Measurements from ENCODE around the gene CFAP97D2.

The CFAP97D2 gene

DNA sequence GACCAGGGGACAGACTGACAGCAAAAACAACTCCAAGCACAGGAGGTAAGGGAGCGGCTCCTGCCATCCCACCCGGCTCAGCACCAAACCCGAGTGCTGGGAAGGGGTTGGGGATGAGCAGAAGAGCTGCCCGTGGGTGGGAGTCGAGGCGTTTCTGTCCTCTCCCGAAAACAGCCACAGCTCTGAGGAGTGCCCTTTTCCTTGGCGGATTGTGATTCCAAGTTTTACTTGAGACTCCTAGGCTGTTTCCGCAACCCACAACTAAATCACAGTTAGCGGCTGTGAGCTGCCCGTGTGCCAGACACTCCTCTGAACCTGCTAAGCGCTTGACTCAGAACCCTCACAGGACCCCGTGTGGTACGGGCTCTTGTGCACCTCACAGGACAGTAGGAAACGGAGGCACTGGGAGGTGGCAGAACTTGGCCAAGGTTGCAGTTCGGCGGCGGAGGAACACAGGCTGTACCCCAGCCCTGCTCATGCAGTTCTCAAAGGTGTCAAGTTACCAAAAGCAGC is 21.4 kb downstream of the CFAP97D2 start:
- no peak for DNase-seq

DNA sequence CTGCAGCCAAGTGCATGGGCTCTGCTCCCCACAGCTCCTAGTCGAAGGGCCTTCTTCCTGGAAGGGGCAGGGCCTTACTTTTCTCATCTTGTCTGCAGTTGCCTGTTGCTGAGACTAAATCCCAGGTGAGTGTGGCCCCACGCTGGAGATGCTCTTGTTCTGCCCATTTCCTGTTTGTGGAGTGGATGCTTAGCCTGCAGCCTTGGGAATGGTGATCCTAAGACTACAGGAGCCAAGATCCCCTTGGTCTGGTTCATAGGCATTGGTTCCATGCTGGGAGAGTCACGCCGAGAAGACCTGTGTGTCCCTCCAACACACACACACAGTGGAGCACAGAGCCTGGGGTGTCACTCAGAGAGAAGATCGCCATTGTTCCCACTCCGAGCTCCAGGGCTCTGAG is 23.5 kb downstream of the CFAP97D2 start:
- no peak for DNase-seq

DNA sequence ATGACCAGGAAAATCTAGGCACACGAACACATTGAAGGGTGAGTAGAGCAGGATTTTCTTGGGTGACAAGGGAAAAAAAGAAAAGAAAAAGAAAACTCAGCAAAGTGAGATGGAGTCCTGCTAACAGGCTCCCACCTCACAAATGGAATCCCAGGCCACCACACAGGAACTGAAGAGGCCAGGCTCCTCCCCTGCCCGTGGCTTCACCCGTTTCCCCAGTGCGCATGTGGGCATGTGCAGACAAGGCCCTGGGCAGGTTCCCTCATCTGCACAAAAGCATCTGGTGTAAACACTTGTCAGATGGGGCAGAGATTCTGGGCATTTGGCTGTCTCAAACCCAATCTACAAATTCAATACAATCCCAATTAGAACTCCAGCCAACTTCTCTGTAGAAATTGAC is 24.5 kb downstream of the CFAP97D2 start:
- no peak for DNase-seq

DNA sequence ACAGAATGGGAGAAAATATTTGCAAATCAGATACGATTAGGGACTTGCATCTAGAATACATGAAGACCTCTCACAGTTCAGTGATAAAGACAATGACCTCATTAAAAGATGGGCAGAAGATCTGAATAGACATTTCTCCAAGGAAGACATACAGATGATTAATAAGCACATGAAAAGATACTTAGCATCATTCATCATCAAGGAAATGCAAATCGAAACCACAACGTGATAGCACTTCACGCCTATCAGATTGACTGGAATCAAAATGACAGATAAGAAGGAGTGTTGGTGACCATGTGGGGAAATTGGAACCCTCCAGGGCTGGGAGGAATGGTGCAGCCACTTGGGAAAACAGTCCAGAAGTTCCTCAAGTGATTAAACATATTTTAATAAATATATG is 25.8 kb downstream of the CFAP97D2 start:
- DNase-seq, result no peak

GRCh38 chr13:114208134-114208533 is 29.1 kb downstream of the CFAP97D2 start:
- DNase-seq, result no peak

- peak; percentile 79 for DNase-seq
These were observed 32.5 kb downstream of the CFAP97D2 start for GRCh38 chr13:114211446-114212157.

DNA sequence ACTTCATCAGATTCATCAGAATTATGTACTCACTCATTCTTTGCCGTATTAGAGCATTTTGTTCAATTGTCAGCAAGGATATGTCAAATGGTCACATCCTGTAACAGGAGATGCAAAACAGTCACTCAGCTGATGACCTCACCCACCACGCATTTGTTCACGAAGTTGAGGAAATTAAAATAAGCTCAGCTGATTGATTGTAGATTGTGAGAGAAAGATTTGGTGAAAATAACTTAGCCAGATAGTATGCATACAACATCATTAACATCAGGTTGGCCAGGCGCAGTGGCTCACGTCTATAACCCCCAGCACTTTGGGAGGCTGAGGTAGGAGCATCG is 33.1 kb downstream of the CFAP97D2 start:
- peak; percentile 69 for DNase-seq

DNA sequence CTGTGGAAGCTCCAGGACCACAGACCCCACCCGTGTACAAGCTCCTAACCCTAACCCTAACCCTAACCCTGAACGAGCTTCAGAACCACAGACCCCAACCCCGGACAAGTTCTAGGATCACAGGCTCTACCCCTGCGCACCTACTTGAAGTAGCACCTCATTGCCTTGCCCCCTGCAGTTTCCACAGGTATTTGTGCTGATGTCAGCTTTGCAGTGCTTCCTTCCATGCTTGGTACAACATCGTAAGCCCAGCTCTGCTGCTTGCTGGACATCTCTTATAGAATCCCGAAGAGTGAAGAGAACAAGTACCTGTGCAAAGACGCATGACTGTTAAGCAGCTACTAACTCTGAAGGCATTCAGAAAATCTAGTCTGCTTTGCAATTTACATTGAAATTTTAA is 34.9 kb downstream of the CFAP97D2 start:
- no peak for DNase-seq

DNA sequence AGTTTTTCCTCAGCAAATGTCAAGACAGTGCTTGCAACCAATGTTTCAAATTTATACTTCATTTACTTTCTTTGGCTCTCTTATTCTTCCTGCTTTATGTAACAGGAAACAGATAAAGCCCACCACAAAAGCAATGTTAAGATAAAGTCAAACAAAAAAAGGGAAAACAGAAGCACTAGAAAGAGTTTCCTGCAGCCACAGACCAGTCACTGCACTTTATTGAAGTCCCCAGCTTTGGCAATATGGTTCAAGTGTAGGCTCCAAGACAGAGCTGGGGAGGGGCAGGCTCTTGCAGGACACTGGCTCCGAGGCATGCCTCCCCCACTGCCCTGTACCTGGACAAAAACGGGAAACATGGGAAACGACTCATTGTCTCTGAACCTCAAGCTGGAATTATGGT is 40.3 kb downstream of the CFAP97D2 start:
- DNase-seq, result no peak

GRCh38 chr13:114222461-114222968 is 43.5 kb downstream of the CFAP97D2 start:
- no peak for DNase-seq

GRCh38 chr13:114224201-114224600 is 45.1 kb downstream of the CFAP97D2 start:
- DNase-seq, result no peak

GRCh38 chr13:114225610-114226009 is 46.6 kb downstream of the CFAP97D2 start:
- no peak for DNase-seq

GRCh38 chr13:114226088-114226487 is 47.0 kb downstream of the CFAP97D2 start:
- DNase-seq, result no peak

DNA sequence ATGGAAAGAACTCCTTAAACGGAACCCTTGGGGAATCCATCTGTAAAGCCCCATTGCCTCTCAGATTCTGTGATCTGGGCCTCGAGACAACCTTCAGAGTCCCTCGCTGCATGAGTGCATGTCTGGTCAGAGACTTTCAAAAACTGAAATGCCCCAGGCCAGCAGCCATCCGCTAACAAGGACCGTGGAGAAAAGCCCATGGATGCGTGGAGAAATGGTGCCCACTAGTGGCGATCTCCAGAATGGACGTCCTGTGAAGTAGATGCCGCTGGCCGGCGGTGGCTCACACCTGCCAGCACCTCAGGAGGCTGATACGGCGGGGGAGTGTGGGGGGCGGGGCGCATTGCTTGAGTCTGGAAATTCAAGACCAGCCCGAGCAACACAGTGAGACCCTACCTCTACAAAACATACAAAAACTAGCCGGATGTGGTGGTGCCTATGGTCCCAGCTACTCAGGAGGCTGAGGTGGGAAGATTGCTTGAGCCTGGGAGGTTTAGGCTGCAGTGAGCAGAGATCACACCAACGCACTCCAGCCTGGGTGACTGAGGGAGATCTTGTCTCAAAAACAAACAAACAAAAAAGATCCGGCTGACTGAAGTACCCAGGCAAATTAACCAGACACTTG is 47.8 kb downstream of the CFAP97D2 start:
- peak; percentile 98 for DNase-seq

DNA sequence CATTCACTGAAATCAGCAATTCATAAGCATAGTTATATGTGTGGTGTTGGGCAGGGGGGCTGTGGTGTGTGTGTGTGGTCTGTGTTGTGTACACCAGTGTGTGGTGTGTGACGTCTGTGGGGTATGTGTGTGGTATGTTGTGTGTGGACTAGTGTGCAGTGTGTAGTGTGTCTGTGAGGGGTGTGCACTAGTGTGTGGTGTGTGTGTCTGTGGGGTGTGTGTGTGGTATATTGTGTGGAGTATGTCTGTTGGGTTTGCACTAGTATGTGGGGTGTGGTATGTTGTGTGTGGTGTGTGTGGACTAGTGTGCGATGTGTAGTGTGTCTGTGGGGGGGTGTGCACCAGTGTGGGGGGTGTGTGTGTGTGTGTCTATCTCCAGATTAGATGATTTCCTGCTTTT is 48.5 kb downstream of the CFAP97D2 start:
- DNase-seq, result no peak

DNA sequence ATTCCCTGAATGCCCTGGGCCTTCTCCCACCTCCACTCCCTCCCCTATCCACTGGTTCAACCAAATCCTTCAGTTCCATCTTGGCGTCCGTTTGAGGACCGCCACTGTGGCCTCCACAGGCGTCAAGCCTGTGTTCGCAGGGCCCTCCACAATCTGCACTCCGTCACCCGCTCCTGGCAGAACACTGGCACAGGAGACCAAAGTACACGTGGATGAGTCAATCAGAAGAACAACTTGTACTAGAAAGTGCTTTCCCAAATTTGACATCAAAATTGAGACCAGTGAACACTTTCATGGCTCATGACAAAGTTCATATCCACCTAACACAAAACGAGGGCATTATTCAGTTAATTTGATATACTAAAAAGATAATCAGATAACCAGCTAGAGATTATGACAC is 49.1 kb downstream of the CFAP97D2 start:
- no peak for DNase-seq

DNA sequence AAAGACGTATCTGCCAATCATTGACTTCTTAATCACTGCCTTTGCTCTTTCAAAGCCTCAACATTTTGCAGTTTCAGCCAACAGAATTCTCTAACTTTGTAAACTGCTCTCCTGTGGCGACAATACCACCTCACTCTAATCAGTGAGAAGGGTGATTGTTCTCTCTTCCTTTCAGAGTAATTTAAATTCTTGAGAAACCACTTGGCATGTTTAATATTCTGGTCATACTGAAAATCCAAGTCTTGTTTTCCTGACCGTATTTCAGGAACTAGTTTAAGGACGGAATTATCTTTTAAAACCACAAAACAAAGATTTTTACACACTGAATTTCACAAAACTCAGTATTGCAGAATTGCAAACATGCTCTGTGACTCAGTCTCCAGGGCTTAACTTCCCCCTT is 50.4 kb downstream of the CFAP97D2 start:
- no peak for DNase-seq

GRCh38 chr13:114230117-114230516 is 51.1 kb downstream of the CFAP97D2 start:
- no peak for DNase-seq

GRCh38 chr13:114230575-114230974 is 51.5 kb downstream of the CFAP97D2 start:
- no peak for DNase-seq

GRCh38 chr13:114231886-114232285 is 52.8 kb downstream of the CFAP97D2 start:
- no peak for DNase-seq

GRCh38 chr13:114234266-114234644 is 55.2 kb downstream of the CFAP97D2 start:
- no peak for DNase-seq

- peak; percentile 95 for DNase-seq
These were observed 55.8 kb downstream of the CFAP97D2 start, which contains the start of gene CDC16 for GRCh38 chr13:114234645-114235421. Gene CDC16, plus strand, starts transcription at chr13:114234897. Its CDS starts 188 bp downstream, at chr13:114235085.

GRCh38 chr13:114235697-114236096 is 56.6 kb downstream of the CFAP97D2 start:
- no peak for DNase-seq

- no peak for DNase-seq
These were observed 57.2 kb downstream of the CFAP97D2 start for GRCh38 chr13:114236227-114236626.

Data from DMS79 treated with DMSO at 0.1 percent for 48 hours (cell line).